Hepatocyte (in vitro differentiated cells): ENCODE measurements around the gene SLC29A2.

Experiments
- EZH2 ChIP-seq: fragments of 200-600 bp; sonication (generic); IDR thresholded peaks from 2 replicates; pipeline ENCODE4 v1.6.1; 2016; ENCODE audit warnings: antibody characterized with exemption, mild to moderate bottlenecking, borderline replicate concordance
- EZH2phosphoT487 ChIP-seq: fragments of 200-600 bp; sonication (generic); IDR thresholded peaks from one replicate; pipeline ENCODE4 v1.6.1; 2018; ENCODE audit warnings: antibody characterized with exemption, mild to moderate bottlenecking, low read depth, moderate library complexity; ENCODE audit not compliant: unreplicated experiment, severe bottlenecking
- TF ChIP-seq, protein P1 (sequence below): fragments of 200-600 bp; sonication (generic); IDR thresholded peaks from 2 replicates; pipeline ENCODE4 v1.5.1; 2016; ENCODE audit warnings: antibody characterized with exemption, mild to moderate bottlenecking; ENCODE audit not compliant: poor library complexity

DNA sequence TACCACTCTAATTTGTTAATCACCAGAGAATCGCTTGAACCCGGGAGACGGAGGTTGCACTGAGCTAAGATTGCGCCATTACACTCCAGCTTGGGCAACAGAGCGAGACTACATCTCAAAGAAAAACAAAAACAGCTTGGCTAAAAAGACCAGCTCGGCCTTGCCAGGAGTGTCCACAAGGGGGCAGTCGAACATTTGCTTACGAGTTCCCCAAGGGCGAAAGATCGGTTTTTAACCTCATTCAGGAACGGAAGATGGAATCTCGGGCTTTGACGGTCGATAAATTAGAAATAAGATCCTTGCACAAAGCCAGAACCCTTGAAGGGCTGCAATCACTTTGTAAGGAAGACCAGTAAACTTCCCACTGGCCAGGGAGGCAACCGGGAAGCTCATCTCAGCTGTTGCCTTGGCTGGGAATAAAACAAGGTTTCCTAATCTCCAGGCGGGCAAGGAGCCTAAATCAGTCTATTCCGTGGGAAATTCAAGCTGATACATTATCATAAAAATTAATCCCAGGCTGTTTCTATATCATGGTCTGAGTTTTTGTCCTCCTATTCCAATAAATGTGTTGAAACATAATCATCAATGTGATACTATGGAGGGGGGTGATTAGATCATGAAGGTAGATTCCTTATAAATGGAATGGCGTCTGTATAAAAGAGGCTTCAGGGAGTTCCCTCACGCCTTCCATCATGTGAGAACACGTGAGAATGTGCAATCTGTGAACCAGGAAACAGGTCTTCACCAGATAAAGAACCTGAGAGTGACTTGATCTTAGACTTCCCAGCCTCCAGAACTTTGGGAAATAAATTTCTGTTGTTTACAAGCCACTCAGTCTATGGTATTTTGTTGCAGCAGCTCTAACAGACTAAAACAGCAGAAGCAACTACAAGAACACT lies 14.9 kb upstream of the SLC29A2 start:
- TF ChIP-seq EZH2phosphoT487 (no peak), EZH2 (no peak)
- TF ChIP-seq, protein P1, sequence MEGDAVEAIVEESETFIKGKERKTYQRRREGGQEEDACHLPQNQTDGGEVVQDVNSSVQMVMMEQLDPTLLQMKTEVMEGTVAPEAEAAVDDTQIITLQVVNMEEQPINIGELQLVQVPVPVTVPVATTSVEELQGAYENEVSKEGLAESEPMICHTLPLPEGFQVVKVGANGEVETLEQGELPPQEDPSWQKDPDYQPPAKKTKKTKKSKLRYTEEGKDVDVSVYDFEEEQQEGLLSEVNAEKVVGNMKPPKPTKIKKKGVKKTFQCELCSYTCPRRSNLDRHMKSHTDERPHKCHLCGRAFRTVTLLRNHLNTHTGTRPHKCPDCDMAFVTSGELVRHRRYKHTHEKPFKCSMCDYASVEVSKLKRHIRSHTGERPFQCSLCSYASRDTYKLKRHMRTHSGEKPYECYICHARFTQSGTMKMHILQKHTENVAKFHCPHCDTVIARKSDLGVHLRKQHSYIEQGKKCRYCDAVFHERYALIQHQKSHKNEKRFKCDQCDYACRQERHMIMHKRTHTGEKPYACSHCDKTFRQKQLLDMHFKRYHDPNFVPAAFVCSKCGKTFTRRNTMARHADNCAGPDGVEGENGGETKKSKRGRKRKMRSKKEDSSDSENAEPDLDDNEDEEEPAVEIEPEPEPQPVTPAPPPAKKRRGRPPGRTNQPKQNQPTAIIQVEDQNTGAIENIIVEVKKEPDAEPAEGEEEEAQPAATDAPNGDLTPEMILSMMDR, result peak; percentile 99
